NCI-H2227 (cell line): Measurements from ENCODE around the gene H2BK1.

Experiments used
- DNase-seq: peaks from one replicate; lab custom pipeline; 2025; ENCODE audit not compliant: unreplicated experiment; lab: John Stamatoyannopoulos, UW

H2BK1 gene

DNA sequence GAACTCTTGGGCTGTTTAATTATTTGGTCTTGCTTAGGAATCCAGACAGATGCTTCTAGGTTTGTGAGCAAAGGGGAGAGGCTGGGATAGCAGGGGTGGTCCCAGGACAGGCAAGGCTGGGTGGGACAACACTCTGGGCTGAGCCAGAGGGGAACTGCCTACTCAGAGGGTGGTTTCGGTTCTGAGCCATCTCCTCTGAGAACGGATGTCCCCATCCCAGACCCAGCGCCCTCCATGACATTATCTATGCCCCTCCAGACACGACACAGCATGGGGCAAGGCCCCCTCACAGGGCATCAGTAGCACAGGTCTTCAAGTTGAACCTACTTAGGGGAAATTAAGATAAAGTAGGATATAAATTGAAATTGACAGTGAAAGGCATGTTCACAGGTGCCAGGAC lies 30.3 kb downstream of the H2BK1 start:
- DNase-seq: no peak

DNA sequence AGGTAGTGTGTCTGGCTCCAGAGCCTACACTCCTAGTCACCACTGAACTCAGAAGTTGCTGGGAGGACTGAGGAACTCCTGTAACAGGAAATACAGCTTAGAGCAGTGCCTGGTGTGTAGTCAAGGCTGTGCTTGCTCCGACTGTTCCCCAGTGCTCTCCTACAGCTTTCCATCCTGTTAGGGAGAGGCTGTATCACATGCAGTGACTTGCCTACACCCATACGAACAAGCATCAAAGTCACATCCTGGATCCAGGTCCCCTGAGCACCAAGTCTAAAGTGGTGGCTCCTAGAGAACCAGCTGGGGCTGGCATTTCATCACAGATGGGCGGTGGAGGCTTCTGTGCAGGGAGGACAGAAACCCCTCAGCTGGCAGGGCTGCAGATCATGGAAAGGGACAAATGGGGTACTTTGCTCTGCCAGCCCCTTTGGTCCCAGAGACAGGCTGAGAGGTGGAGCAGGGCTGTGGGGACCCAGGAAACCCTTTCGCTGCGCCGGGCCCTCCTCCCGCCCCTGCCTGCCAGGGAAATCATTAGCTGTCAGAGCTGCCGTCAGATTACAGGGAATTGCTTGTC lies 30.9 kb downstream of the H2BK1 start:
- DNase-seq: no peak

DNA sequence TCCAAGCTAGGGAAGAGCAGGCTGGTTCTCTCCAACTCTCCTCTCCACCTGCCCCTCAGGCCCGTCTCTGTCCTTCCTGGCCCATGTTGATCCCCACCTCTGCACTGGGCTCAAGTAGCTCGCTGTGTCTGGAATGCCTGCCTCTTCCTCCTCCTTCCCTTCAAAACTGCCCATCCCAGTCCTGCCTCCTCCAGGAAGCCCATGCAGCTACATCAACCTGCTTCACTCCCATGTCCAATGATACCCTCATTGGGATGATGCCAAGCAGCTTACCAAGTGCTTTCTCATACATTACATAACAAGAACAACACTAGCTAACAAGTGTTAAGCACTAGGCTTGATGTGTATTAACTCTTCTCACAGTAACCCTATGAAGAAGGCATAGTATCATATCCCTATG lies 31.5 kb downstream of the H2BK1 start:
- DNase-seq: no peak

DNA sequence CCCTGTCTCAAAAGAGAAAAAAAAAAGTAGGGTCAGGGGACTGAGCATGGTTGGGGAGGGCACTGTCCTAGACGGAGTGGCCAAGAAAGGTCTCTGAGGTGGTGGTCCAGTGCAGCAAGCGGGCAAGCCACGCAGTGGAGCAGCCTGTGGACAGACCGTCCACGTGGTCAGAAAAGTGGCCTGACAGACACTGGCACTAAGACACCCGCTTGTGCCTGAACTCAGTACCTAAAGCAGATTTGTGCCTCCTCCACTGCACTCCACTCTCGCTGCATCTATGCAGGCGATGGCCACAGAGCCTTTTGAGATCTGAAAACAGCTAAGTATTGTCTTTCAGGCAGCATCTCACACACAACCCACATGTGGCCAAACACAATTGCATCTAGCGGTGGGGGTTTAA lies 32.1 kb downstream of the H2BK1 start:
- DNase-seq: peak; percentile 20

DNA sequence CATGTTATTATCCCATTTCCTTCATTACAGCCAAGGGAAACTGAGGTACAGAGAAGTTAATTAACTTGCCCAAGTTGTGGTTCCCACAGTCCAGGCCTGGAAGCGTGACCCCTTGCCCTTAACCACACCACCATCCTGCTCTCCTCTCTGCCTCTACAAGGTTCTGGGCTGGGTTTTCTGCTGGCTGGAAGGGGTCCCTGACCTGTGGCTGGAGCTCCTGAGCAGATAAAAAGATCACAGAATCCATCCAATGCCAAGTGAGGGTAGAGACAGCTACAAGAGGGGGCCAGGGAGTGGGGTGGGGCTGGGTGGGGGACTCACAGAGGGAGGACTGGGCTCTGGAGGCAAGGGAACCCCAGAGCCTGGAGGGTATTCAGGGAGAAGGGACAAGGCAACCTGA lies 33.0 kb downstream of the H2BK1 start:
- no peak for DNase-seq

- DNase-seq: no peak
Measured at GRCh38 chr7:151176401-151176800, 33.9 kb downstream of the H2BK1 start.

DNA sequence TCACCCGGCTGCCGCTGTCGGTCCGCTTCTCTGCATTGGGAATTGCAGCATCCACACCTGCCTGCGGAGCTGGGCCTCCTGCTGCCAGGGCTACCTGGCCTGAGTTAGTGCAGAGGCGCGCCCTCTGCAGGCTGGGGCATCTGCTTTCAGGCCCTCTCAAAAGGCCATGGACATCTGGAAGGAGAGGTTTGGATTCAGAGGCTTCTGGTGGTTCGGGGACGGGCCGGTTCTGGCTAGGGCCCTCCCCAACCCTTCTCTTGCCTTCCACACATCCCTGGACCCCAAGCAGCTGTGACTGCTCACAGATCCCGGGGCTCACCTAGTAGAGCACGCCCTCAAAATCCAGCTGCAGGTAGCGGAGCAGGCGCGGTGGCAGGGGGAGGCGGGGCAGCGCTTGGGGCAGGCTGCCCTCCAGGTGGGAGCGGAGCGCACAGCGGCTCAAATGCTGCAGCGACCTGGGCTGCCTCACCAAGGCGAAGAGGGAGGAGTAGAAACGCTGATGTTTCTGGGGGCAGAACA lies 34.4 kb downstream of the H2BK1 start:
- DNase-seq: no peak

DNA sequence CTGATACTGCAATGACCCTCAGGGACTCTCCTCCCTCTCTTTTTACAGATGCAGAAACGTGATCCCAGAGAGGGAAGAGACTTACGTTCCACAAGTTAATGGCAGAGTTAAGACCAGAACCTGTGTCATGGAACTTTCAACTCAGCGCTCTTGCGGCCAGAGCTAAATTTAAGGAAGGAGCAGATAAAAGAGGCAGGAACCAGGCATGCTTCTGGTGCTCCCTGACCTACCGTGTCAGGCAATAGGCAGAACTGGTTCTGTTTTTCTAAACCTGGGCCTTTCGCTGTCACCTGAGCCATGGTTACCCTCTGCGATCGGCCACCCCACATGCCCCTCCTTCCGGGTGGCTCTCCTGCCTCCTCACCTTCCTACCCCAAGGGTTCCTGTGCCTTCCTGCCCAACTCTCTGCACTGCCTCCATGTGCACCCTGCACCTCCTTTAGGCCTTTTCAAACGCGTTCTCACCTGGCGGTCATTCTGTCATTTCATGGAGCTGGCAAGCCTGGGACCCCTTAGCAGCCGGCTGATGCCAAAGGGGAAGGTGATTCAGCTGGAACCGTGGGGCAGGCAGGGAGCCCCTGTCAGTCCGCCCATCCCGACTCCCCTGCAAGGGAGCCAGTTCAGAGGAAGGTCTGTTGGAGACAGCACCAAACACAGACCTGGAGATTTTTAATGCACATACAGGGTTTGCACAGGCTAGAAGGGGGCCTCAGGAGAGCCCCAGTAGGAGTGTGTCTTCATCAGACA lies 35.1 kb downstream of the H2BK1 start:
- no peak for DNase-seq

DNA sequence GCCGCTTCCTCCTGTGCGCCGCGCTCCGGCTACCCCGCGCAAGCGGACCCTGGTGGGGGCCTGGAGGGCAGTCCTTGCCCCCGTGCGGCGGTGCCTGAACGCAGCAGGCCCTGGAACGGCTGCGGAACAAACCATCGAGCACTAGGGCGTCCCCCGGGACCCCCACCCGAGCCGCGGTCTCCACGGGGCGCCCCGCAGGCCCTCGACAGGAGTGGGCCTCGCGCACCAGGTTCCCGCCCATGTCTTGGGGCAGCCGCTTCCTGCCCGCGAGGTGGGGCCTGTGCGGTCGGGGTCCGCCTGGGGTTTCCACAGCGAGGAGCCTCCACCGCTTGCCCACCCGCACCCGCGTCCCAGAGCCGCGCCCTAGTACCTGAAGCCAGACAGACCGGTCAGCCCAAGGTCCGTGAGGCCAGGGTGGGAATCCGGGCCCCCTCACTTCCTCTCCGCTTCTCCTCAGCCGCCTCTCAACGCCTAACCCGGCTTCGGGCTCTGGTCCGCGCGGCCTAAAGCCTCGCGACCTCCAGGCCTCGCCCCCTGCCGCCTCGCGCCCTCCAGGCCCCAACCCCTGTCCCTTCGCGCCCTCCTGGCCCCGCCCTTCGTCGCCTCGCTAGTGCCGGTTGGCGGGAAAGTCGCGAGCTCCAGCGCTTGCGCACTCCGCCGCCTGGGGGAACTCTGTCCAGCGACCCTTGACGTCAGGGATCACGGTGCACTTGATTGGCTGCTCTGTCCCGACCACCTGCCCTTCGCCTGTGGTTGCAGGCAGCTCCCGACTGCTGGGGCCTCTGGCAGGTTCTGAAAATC lies 35.8 kb downstream of the H2BK1 start:
- no peak for DNase-seq

- DNase-seq: no peak
Measured at GRCh38 chr7:151173386-151174245, 36.7 kb downstream of the H2BK1 start.

DNA sequence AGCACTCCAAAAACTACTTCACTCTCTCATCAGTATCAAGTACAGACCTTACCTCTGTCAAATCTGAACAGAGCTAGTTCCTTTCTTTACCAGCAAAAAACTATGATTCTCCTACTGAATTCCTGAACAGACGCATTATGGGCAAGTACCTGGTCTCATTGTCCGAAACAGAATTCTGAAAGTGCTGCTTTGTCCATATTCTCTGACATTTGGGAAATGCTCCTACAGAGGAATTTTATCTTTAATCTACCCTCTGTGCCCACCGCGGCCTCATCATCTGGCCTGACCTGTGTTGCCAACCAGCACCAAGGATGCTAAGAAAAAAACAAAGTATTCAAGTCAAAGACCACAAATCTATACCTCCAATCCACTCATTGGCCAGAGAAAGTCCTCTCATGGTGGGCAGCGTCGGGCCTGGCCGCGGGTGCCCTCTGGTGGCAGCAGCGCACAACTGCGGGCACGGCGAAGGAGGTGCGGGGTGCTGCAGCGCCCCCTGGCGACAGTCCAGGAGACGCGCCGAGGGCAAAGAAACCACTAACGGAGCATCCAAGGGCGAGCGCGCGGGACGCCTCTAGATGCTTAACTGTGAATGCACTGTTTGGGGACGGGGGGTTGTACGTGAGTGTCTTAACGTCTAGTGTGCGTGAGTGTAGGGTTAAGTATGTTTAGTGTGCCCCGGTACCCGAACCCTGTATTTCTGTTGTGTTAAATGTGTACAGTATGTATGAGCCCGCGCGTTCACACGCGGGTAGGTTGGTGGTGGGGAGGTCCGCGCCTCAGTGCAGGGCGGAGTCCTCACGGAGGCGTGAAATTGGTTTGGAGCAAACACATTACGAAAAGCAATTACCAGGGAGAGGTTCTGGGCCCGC lies 37.8 kb downstream of the H2BK1 start:
- DNase-seq: peak; percentile 86

GRCh38 chr7:151168787-151169162 lies 41.5 kb downstream of the H2BK1 start:
- no peak for DNase-seq

DNA sequence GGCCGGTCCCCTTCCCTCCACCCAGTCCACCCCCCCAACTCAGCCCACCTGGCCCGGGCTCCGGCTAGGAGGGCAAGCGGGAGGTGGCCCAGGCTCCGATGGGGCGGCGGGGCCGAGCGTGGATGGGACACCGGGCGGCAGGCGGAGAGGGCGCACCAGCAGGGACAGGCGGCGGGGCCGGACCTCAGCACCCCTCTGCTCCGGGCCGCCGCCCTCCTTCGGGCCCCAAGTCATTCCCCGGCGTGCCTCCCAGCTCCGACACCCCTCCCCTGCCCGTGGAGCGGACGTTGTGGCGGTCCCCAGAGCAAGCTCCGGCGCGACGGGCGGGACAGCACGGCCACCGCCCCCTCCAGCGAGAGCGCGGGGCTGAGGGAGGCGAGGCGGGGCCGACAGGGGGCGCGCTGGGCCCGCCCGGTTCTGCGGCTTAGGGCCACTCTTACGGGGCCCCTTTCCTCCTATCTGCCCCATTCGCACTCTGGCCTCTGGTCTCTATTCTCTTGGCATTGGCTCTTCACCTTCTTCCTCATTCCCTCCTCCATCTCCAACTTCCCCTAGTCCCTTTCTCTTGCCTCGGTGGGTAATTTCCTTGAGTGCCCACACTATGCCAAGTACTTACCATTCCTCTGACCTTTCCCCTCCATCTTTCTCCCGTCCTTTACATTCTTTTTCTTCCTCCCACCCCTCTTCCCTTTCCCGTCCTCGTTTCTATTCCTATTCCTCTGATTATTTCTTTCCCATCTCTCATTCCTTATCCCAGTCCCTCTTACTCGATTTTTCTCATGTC lies 42.1 kb downstream of the H2BK1 start:
- DNase-seq: peak; percentile 70

DNA sequence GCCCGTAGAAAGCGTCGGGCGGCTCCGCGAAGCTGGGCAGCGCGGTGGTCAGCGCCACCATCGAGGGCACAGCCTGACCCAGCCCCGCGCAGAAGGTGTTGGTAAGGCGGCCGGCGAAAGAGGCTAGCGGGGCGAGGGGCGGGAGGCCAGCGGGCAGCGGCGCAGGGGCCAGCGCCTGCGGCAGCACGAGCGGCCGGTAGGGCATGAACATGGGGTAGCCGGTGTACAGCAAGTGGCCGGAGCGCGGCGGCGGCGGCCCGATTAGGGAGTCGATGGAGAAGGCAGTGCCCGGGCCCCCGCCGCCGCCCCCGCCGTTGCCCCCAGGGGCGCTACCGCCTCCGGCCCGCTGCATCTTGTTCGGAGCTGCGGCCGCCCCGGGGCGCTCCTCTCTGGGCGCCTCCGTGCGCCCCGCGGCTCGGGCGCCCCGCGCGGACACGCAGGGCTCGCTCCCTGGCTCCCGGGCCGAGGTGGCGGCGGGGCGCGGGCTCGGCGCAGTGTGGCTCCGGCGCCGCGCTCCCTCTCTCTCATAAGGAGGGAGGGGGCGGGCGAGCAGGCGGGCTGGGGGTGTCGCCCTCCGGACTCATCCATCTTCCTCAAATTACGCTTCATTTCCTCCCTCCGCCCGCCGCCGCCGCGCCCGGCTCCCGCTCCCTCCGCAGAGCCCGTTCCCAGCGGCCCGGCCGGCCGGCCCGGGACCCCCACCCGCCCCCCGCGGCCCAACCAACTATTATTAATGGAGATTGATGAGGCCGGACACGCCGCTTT lies 42.9 kb downstream of the H2BK1 start, which contains the start of gene GBX1:
GBX1 (minus strand) TSS at position 498 of the 765 bp plus-strand sequence; CDS start at position 352, 146 bp downstream.
- DNase-seq: peak; percentile 53

GRCh38 chr7:151166629-151167196 lies 43.6 kb downstream of the H2BK1 start:
- DNase-seq: no peak

DNA sequence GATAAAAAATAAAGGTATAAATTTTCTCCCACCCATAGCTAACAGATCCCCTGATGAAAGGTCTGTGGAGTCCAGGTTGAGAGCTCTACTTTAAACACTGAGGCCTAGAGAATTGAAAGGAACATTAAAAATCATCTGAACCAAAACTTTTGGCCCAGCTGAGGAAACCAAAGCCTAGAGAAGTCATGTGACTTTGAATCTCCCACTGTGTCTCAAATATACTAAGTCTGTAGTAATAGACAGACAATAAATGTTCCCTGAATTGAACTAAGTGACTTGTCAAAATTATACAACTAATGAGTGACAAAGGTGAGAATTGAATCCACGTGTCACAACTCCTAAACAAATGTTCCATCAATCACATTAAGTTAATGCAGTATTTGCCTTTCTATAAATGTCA lies 48.5 kb downstream of the H2BK1 start:
- DNase-seq: no peak
